ENCODE measurements around the gene KRT32.
"Not testable (repeated sequence)": the region's sequence is repeated elsewhere in the genome, so short reads cannot be mapped to it uniquely, and the experiment has no call there.

KRT32 gene

GRCh38 chr17:41429667-41430066 lies 37.5 kb downstream of the KRT32 start:
- no peak for DNase-seq (ENCODE audit: low read depth, low spot score)

GRCh38 chr17:41428591-41429291 lies 38.4 kb downstream of the KRT32 start:
- DNase-seq (ENCODE audit: low read depth, low spot score) = no peak

- no peak for DNase-seq (ENCODE audit: low read depth, low spot score)
Observed at GRCh38 chr17:41424111-41424635, 43.0 kb downstream of the KRT32 start, which contains the start of gene KRT37. Gene KRT37 (minus strand): TSS chr17:41424585. CDS start chr17:41424523, 62 bp downstream.

GRCh38 chr17:41422586-41422985 lies 44.6 kb downstream of the KRT32 start:
- DNase-seq (ENCODE audit: low read depth, low spot score) = not testable (repeated sequence)

- no peak for DNase-seq (ENCODE audit: low read depth, low spot score)
Observed at GRCh38 chr17:41421617-41422016, 45.6 kb downstream of the KRT32 start.

GRCh38 chr17:41421116-41421515 lies 46.1 kb downstream of the KRT32 start:
- DNase-seq (ENCODE audit: low read depth, low spot score) = no peak

- DNase-seq (ENCODE audit: low read depth, low spot score) = no peak
Observed at GRCh38 chr17:41420134-41420533, 47.1 kb downstream of the KRT32 start.

- DNase-seq (ENCODE audit: low read depth, low spot score) = no peak
Observed at GRCh38 chr17:41419716-41420115, 47.5 kb downstream of the KRT32 start.

- no peak for DNase-seq (ENCODE audit: low read depth, low spot score)
Observed at GRCh38 chr17:41418116-41418860, 48.9 kb downstream of the KRT32 start.

GRCh38 chr17:41417576-41418015 lies 49.6 kb downstream of the KRT32 start:
- DNase-seq (ENCODE audit: low read depth, low spot score) = no peak

- no peak for DNase-seq (ENCODE audit: low read depth, low spot score)
Observed at GRCh38 chr17:41417127-41417526, 50.1 kb downstream of the KRT32 start.

- DNase-seq (ENCODE audit: low read depth, low spot score) = no peak
Observed at GRCh38 chr17:41416479-41416878, 50.7 kb downstream of the KRT32 start.

- no peak for DNase-seq (ENCODE audit: low read depth, low spot score)
Observed at GRCh38 chr17:41415833-41416335, 51.3 kb downstream of the KRT32 start.

GRCh38 chr17:41415411-41415810 lies 51.8 kb downstream of the KRT32 start:
- no peak for DNase-seq (ENCODE audit: low read depth, low spot score)

- DNase-seq (ENCODE audit: low read depth, low spot score) = no peak
Observed at GRCh38 chr17:41413982-41414381, 53.2 kb downstream of the KRT32 start.

GRCh38 chr17:41413353-41413957 lies 53.7 kb downstream of the KRT32 start:
- DNase-seq (ENCODE audit: low read depth, low spot score) = no peak

- no peak for DNase-seq (ENCODE audit: low read depth, low spot score)
Observed at GRCh38 chr17:41411072-41411840, 55.9 kb downstream of the KRT32 start.
